K562 (cell line): ENCODE data around the gene UBR4. TPM values are rescaled to one million over a fixed set of nuclear protein-coding genes. Genes with fewer than 3 reads are reported as not detected.

Experiments used
- ATAC-seq: fragments of 200-7000 bp; cut with Tn5 transposase; 3 replicates; pipeline ENCODE4 v1.9.1; 2020; ENCODE audit warnings: moderate library complexity
- BruUV-seq: library from RNA; stranded (reverse); fragments of 400-500 nt; replicated peaks from 2 replicates; lab custom pipeline; 2021; lab: Mats Ljungman, UMichigan
- CTCF ChIA-PET: fragments of 300-600 bp; formaldehyde crosslinking; extraction: SDS; loops from one replicate; lab custom pipeline; 2021; ENCODE audit warnings: low intra/inter-chr PET ratio; lab: Yijun Ruan, JAX
- POLR2A ChIA-PET: fragments of 300-600, 350-650 bp; sonication (Branson Sonifier 250); formaldehyde crosslinking; extraction: SDS; loops from one replicate; lab custom pipeline; 2021; ENCODE audit warnings: antibody characterized with exemption, inconsistent platforms; lab: Yijun Ruan, JAX
- DNase-seq, 4 experiments: peaks; one replicate each; pipeline versions ENCODE4 v3.0.0 to v3.0.0-alpha.2; 2011 to 2018; ENCODE audit warnings: low spot score in 3 of 4, mixed read lengths in 3 of 4; ENCODE audit errors: extremely low read depth in 1 of 4
- FAIRE-seq: peaks from 2 replicates; lab custom pipeline; 2011; peaks lifted over from hg19 to GRCh38; lab: Jason Lieb, UNC
- H2AFZ ChIP-seq: 2 replicates; pipeline ENCODE4 v1.6.0; 2011; ENCODE audit warnings: low read depth, low read length, control low read depth, inconsistent platforms
- H3K27ac ChIP-seq: fragments of 200-600 bp; 3 replicates; pipeline ENCODE4 v1.8.0; 2011; ENCODE audit warnings: low read depth, mild to moderate bottlenecking, control low read depth, inconsistent platforms, low read length, moderate library complexity, mixed read lengths; ENCODE audit errors: extremely low read depth
- H3K27me3 ChIP-seq, 2 experiments: fragments of 300-600 bp in 1 of 2; 2 replicates in 1 of 2; 3 replicates in 1 of 2; pipeline versions ENCODE4 v1.6.0 to v1.8.0; 2011; ENCODE audit warnings: inconsistent platforms in 2 of 2, low read length in 2 of 2, mild to moderate bottlenecking in 1 of 2, mixed read lengths in 1 of 2, moderate library complexity in 1 of 2; ENCODE audit not compliant: control insufficient read depth in 2 of 2, insufficient read depth in 2 of 2
- H3K36me3 ChIP-seq: fragments of 300-600 bp; 3 replicates; pipeline ENCODE4 v1.8.0; 2011; ENCODE audit warnings: mild to moderate bottlenecking, low read length, inconsistent platforms; ENCODE audit not compliant: control insufficient read depth, insufficient read depth
- H3K4me1 ChIP-seq, 2 experiments: fragments of 200-600 bp in 1 of 2; replicated peaks in 1 of 2; 2 replicates in 1 of 2; 3 replicates in 1 of 2; pipeline versions ENCODE4 v1.5.1 to v1.8.0; 2011; ENCODE audit warnings: inconsistent platforms in 2 of 2, low read length in 2 of 2, mild to moderate bottlenecking in 1 of 2, mixed read lengths in 1 of 2, moderate library complexity in 1 of 2; ENCODE audit not compliant: control insufficient read depth in 2 of 2, insufficient read depth in 2 of 2
- H3K4me2 ChIP-seq: 2 replicates; pipeline ENCODE4 v1.6.1; 2011; ENCODE audit warnings: low read length, control low read depth, inconsistent platforms, mixed read lengths; ENCODE audit not compliant: insufficient read depth
- H3K4me3 ChIP-seq: fragments of 200-600 bp; sonication (generic), shearing (Covaris generic); 2 replicates; pipeline ENCODE4 v1.5.1; 2016; ENCODE audit warnings: control low read depth, inconsistent platforms
- H3K79me2 ChIP-seq: fragments of 200-600 bp; 3 replicates; pipeline ENCODE4 v1.8.0; 2011; ENCODE audit warnings: low read length, inconsistent platforms; ENCODE audit not compliant: control insufficient read depth, insufficient read depth
- H3K9ac ChIP-seq, 2 experiments: 2 replicates each; pipeline versions ENCODE4 v1.6.0 to v1.6.1; 2011; ENCODE audit warnings: low read depth in 2 of 2, low read length in 2 of 2, control low read depth in 1 of 2, inconsistent platforms in 1 of 2, mild to moderate bottlenecking in 1 of 2, mixed read lengths in 1 of 2; ENCODE audit not compliant: insufficient read depth in 1 of 2
- H3K9me1 ChIP-seq: one replicate; pipeline ENCODE4 v1.6.0; 2011; ENCODE audit warnings: inconsistent platforms, mild to moderate bottlenecking, low read length, moderate library complexity; ENCODE audit not compliant: control insufficient read depth, insufficient read depth
- H3K9me3 ChIP-seq: replicated peaks from 2 replicates; pipeline ENCODE4 v1.5.1; 2011; ENCODE audit warnings: low read depth, low read length, inconsistent platforms; ENCODE audit not compliant: control insufficient read depth, insufficient read depth
- H4K20me1 ChIP-seq: replicated peaks from 2 replicates; pipeline ENCODE4 v1.6.1; 2011; ENCODE audit warnings: low read length, inconsistent platforms, mixed read lengths; ENCODE audit not compliant: control insufficient read depth, insufficient read depth
- CBFA2T3 ChIP-seq: fragments of 450-650 bp; IDR thresholded peaks from 2 replicates; pipeline ENCODE4 v1.6.1; 2017
- DPF2 ChIP-seq: fragments of 450-650 bp; IDR thresholded peaks from 2 replicates; pipeline ENCODE4 v1.6.1; 2016
- FOSL1 ChIP-seq: fragments of 200-800 bp; sonication (Bioruptor generic); conservative IDR thresholded peaks from 2 replicates; pipeline ENCODE4 v1.6.1; 2016; ENCODE audit warnings: missing genetic modification characterization, missing compliant biosample characterization
- HDAC8 ChIP-seq: fragments of 450-650 bp; IDR thresholded peaks from 2 replicates; pipeline ENCODE4 v1.6.1; 2016; ENCODE audit warnings: mild to moderate bottlenecking, missing genetic modification characterization, moderate library complexity, missing compliant biosample characterization
- LEF1 ChIP-seq: fragments of 450-650 bp; IDR thresholded peaks from 2 replicates; pipeline ENCODE4 v1.6.1; 2016; ENCODE audit warnings: mild to moderate bottlenecking
- MYC ChIP-seq, 2 experiments: fragments of 250-450 bp in 1 of 2; sonication (Bioruptor Pico) in 1 of 2; IDR thresholded peaks; 2 replicates each; pipeline versions ENCODE4 v1.5.1 to v1.6.1; 2012 to 2021; ENCODE audit warnings: low read depth in 2 of 2, borderline replicate concordance in 1 of 2, improper control_type of control experiment in 1 of 2, low read length in 1 of 2, mild to moderate bottlenecking in 1 of 2, moderate library complexity in 1 of 2
- TEAD4 ChIP-seq, 2 experiments: sonication (generic) in 1 of 2; formaldehyde crosslinking in 1 of 2; IDR thresholded peaks; 2 replicates each; pipeline versions ENCODE4 v1.6.1 to v1.8.0; 2012 to 2022; ENCODE audit warnings: borderline replicate concordance in 1 of 2, inconsistent platforms in 1 of 2, low read length in 1 of 2, mild to moderate bottlenecking in 1 of 2, missing genetic modification reagents in 1 of 2
- TFAM ChIP-seq: fragments of 250-450 bp; sonication (Bioruptor Pico); conservative IDR thresholded peaks from 2 replicates; pipeline ENCODE4 v1.5.0; 2021; ENCODE audit warnings: mild to moderate bottlenecking, moderate library complexity
- ZBTB7A ChIP-seq: IDR thresholded peaks from 2 replicates; pipeline ENCODE4 v1.6.1; 2011; ENCODE audit warnings: low read depth, mild to moderate bottlenecking, low read length, moderate library complexity, borderline replicate concordance; ENCODE audit not compliant: control insufficient read depth
- ZNF175 ChIP-seq: fragments of 200-800 bp; sonication (Bioruptor generic); IDR thresholded peaks from 2 replicates; pipeline ENCODE4 v1.6.1; 2016; ENCODE audit warnings: low read depth, mild to moderate bottlenecking, missing genetic modification characterization, missing compliant biosample characterization
- ZNF644 ChIP-seq: fragments of 200-800 bp; sonication (Bioruptor generic); IDR thresholded peaks from 2 replicates; pipeline ENCODE4 v1.6.1; 2016; ENCODE audit warnings: low read depth, missing genetic modification characterization, missing compliant biosample characterization
- WGBS: fragments of 100-300 bp; shearing (Covaris generic); methylation state at CpG from one replicate; pipeline ENCODE4 v1.1.6; 2016; ENCODE audit warnings: low coverage, mixed read lengths; ENCODE audit not compliant: insufficient coverage; ENCODE audit errors: missing lambda C conversion rate; 5-methylcytosine and 5-hydroxymethylcytosine counted together
- in situ Hi-C: fragments of 300-500 bp; cut with MboI; formaldehyde crosslinking; loops from 4 replicates; pipeline ENCODE4 v1.15.0; 2018; ENCODE audit warnings: inconsistent platforms, mixed read lengths
- intact Hi-C: fragments of 100-400 bp; cut with micrococcal nuclease; formaldehyde crosslinking; loops from 2 replicates; pipeline ENCODE4 v1.14.2; 2022
- polyA plus RNA-seq, 8 experiments: library from polyadenylated mRNA; depleted of rRNA in 4 of 8; stranded (reverse) in 5 of 8; unstranded in 3 of 8; fragments of >200 nt; fragmentation: Nextera tagmentation in 2 of 8; fragmentation: Illumina TruSeq in 1 of 8; extraction: Ambion mirVana in 2 of 8; extraction: Trizol in 1 of 8; gene quantifications; 2 replicates each; pipeline versions ENCODE4 v1.2.1 to v1.2.3, GENCODE V29; 2011 to 2014; ENCODE audit warnings: inconsistent platforms in 1 of 8, missing spikeins in 1 of 8
- total RNA-seq, 7 experiments: library from RNA; depleted of rRNA in 6 of 7; stranded (reverse); fragments of >200 nt in 6 of 7; fragmentation: Illumina TruSeq in 2 of 7; extraction: Trizol in 2 of 7; gene quantifications; 2 replicates each; pipeline versions ENCODE4 v1.2.1 to v1.2.3, GENCODE V29; 2011 to 2021; ENCODE audit warnings: low replicate concordance in 1 of 7
- TF ChIP-seq, protein P1 (sequence below): fragments of 250-450 bp; sonication (Bioruptor Pico); IDR thresholded peaks from 2 replicates; pipeline ENCODE4 v1.5.0; 2021
- TF ChIP-seq, protein P2 (sequence below): fragments of 450-650 bp; formaldehyde crosslinking; IDR thresholded peaks from 2 replicates; pipeline ENCODE4 v1.4.0; 2022; ENCODE audit warnings: mild to moderate bottlenecking, moderate library complexity
- TF ChIP-seq, protein P3 (sequence below): sonication (generic); formaldehyde crosslinking; IDR thresholded peaks from 2 replicates; pipeline ENCODE4 v1.8.0; 2022; ENCODE audit warnings: mild to moderate bottlenecking, missing genetic modification reagents

The UBR4 gene
- total and polyA plus RNA-seq, 9 of the 15 experiments (the other 6 are each of a cell fraction or from before 2014, with no cell fraction given), result 55.4 to 277 (median 123) TPM

DNA sequence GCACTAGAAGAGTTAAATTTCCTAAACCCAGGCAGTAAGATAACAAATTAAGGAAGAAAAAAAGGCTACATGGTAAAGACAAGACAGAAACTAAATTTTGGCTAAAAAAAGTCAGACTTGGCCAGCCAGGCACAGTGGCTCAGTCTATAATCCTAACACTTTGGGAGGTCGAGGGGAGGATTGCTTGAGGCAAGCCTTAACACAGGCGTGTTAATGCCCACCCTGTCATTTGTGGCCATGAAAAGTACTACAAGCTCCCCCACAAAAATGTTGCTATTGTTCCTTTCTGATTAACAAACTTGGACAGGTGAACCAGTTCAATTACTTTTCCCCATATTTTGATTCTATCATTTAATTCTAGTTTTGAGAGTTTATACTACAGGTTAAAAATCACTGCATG, 32.3 kb downstream of the UBR4 start (continued):
- no peak for TF ChIP-seq ZNF175 (CRISPR knock-in tag)
- no peak for TF ChIP-seq TFAM (CRISPR knock-in tag)

DNA sequence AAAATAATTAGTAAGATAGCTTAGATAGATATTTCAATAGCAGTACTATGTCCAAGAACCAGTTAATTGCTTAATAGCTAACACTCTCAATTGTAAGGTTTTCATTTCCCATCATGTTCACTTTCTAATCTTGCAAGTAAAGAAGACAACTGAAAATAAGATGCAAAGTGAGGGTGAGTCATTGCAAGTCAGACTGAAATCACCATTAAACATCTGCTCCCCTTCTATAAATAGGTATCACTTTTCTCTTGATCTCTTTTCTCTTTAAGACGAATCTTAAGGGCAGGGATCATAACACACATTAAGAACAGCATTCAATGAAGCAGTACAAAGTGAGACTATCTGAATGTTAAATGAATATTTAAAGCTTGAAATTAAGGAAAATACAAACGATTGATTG, 40.4 kb downstream of the UBR4 start:
- peak overlapping the region; percentile 57 for H3K27ac ChIP-seq
- no peaks in the 10 kb centered on the region for H3K27me3 ChIP-seq
- no peak overlapping the region for H2AFZ ChIP-seq
- no peaks in the 10 kb centered on the region for H3K79me2 ChIP-seq
- H3K9me3 ChIP-seq, result no peaks in the 10 kb centered on the region
- ChIA-PET CTCF (no interaction called here), POLR2A (interaction anchor here (1.1 to 2.5 kb wide), 3 partner anchors 10 to 36 kb away, joined by 3 to 17 read pairs (median 3); no protein-coding TSS in a partner anchor)
- peaks cover 0 to 5% of the 10 kb centered on the region in 2 experiments; a peak in 2 of 5 replicates for H3K4me1 ChIP-seq
- intact Hi-C loops, result no loop called here
- BruUV-seq, result no TSS peak
- in situ Hi-C loops, result loop anchor here (10.0 kb wide), 1 partner anchor 485 kb away; no protein-coding TSS in a partner anchor
- H4K20me1 ChIP-seq, result no peaks in the 10 kb centered on the region
- no peak overlapping the region for H3K4me3 ChIP-seq
- peaks cover 97% of the 10 kb centered on the region for H3K36me3 ChIP-seq
- peak in 2 of 4 experiments; percentile 44 for DNase-seq
- 27% methylated on average over 2 of the region's 2 CpGs for WGBS
- H3K9ac ChIP-seq, result no peak overlapping the region
- no peak for FAIRE-seq
- ATAC-seq, result peak; percentile 17; the same call in 1 of the 3 replicates
- H3K9me1 ChIP-seq, result no peaks in the 10 kb centered on the region
- H3K4me2 ChIP-seq, result no peak overlapping the region
- TF ChIP-seq MYC (IDR thresholded peaks at IDR 0.05; ENCODE audit: low read depth, low read length) (no peak), MYC (CRISPR knock-in tag; IDR thresholded peaks at IDR 0.05; ENCODE audit: borderline replicate concordance, low read depth) (no peak), HDAC8 (tag) (no peak), LEF1 (0 out of 2 replicates have a peak, but pooled peaks have one; percentile 35), DPF2 (peak; percentile 63), ZBTB7A (no peak), FOSL1 (peak; percentile 91), ZNF644 (tag) (no peak), CBFA2T3 (peak; percentile 69), TEAD4 (IDR thresholded peaks at IDR 0.05; ENCODE audit: low read length) (0 out of 2 replicates have a peak, but pooled peaks have one; percentile 22), TEAD4 (CRISPR knock-in tag; IDR thresholded peaks at IDR 0.05; ENCODE audit: borderline replicate concordance) (no peak)
- TF ChIP-seq, protein P1, sequence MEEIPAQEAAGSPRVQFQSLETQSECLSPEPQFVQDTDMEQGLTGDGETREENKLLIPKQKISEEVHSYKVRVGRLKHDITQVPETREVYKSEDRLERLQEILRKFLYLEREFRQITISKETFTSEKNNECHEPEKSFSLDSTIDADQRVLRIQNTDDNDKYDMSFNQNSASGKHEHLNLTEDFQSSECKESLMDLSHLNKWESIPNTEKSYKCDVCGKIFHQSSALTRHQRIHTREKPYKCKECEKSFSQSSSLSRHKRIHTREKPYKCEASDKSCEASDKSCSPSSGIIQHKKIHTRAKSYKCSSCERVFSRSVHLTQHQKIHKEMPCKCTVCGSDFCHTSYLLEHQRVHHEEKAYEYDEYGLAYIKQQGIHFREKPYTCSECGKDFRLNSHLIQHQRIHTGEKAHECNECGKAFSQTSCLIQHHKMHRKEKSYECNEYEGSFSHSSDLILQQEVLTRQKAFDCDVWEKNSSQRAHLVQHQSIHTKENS (CRISPR knock-in tag), result no peak
- TF ChIP-seq, protein P2, sequence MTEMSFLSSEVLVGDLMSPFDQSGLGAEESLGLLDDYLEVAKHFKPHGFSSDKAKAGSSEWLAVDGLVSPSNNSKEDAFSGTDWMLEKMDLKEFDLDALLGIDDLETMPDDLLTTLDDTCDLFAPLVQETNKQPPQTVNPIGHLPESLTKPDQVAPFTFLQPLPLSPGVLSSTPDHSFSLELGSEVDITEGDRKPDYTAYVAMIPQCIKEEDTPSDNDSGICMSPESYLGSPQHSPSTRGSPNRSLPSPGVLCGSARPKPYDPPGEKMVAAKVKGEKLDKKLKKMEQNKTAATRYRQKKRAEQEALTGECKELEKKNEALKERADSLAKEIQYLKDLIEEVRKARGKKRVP, result no peak
- TF ChIP-seq, protein P3, sequence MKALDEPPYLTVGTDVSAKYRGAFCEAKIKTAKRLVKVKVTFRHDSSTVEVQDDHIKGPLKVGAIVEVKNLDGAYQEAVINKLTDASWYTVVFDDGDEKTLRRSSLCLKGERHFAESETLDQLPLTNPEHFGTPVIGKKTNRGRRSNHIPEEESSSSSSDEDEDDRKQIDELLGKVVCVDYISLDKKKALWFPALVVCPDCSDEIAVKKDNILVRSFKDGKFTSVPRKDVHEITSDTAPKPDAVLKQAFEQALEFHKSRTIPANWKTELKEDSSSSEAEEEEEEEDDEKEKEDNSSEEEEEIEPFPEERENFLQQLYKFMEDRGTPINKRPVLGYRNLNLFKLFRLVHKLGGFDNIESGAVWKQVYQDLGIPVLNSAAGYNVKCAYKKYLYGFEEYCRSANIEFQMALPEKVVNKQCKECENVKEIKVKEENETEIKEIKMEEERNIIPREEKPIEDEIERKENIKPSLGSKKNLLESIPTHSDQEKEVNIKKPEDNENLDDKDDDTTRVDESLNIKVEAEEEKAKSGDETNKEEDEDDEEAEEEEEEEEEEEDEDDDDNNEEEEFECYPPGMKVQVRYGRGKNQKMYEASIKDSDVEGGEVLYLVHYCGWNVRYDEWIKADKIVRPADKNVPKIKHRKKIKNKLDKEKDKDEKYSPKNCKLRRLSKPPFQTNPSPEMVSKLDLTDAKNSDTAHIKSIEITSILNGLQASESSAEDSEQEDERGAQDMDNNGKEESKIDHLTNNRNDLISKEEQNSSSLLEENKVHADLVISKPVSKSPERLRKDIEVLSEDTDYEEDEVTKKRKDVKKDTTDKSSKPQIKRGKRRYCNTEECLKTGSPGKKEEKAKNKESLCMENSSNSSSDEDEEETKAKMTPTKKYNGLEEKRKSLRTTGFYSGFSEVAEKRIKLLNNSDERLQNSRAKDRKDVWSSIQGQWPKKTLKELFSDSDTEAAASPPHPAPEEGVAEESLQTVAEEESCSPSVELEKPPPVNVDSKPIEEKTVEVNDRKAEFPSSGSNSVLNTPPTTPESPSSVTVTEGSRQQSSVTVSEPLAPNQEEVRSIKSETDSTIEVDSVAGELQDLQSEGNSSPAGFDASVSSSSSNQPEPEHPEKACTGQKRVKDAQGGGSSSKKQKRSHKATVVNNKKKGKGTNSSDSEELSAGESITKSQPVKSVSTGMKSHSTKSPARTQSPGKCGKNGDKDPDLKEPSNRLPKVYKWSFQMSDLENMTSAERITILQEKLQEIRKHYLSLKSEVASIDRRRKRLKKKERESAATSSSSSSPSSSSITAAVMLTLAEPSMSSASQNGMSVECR (CRISPR knock-in tag), result no peak
